CD14-positive monocyte (primary cell): Measurements from ENCODE around the gene BMERB1. TPM values are rescaled to one million over a fixed set of nuclear protein-coding genes. Genes with fewer than 3 reads are reported as not detected.

Experiments
- DNase-seq, 3 donors: peaks; one replicate each; pipeline ENCODE4 v3.0.0-alpha.2; 2011 to 2022
- H2AFZ ChIP-seq: 2 replicates; pipeline ENCODE4 v1.6.0; 2012; ENCODE audit warnings: mild to moderate bottlenecking, low read depth, low read length, inconsistent platforms; ENCODE audit not compliant: insufficient read depth, poor library complexity, severe bottlenecking
- H3K27ac ChIP-seq, 2 donors: 1 replicate in 1 of 2; 2 replicates in 1 of 2; pipeline ENCODE4 v1.5.1; 2012 to 2013; ENCODE audit warnings: low read length in 2 of 2, control low read depth in 1 of 2, inconsistent platforms in 1 of 2, low read depth in 1 of 2, mild to moderate bottlenecking in 1 of 2
- H3K27me3 ChIP-seq, 2 donors: one replicate each; pipeline versions ENCODE4 v1.6.0 to v1.6.1; 2011 to 2013; ENCODE audit warnings: low read length in 2 of 2; ENCODE audit not compliant: control insufficient read depth in 2 of 2, insufficient read depth in 2 of 2
- H3K36me3 ChIP-seq, 2 donors: replicated peaks in 1 of 2; 1 replicate in 1 of 2; 2 replicates in 1 of 2; pipeline versions ENCODE4 v1.5.1 to v1.6.1; 2012 to 2013; ENCODE audit warnings: low read length in 2 of 2, control low read depth in 1 of 2, inconsistent platforms in 1 of 2, mild to moderate bottlenecking in 1 of 2; ENCODE audit not compliant: insufficient read depth in 2 of 2, control insufficient read depth in 1 of 2
- H3K4me1 ChIP-seq, 2 donors: 1 replicate in 1 of 2; 2 replicates in 1 of 2; pipeline versions ENCODE4 v1.5.1 to v1.6.1; 2012 to 2013; ENCODE audit warnings: low read length in 2 of 2, control low read depth in 1 of 2, inconsistent platforms in 1 of 2, mild to moderate bottlenecking in 1 of 2, moderate library complexity in 1 of 2; ENCODE audit not compliant: insufficient read depth in 2 of 2, control insufficient read depth in 1 of 2
- H3K4me2 ChIP-seq: replicated peaks from 2 replicates; pipeline ENCODE3; 2012; ENCODE audit warnings: low read length, moderate library complexity, mild to moderate bottlenecking; ENCODE audit not compliant: poor library complexity, severe bottlenecking; ENCODE audit errors: extremely low read depth
- H3K4me3 ChIP-seq, 3 experiments: fragments of 200-600 bp in 1 of 3; sonication (generic) in 1 of 3; replicated peaks in 1 of 3; 1 replicate in 2 of 3; 2 replicates in 1 of 3; pipeline ENCODE4 v1.5.1; 2011 to 2013; ENCODE audit warnings: low read length in 3 of 3, mild to moderate bottlenecking in 3 of 3, control low read depth in 2 of 3, low read depth in 2 of 3, inconsistent platforms in 1 of 3, moderate library complexity in 1 of 3
- H3K79me2 ChIP-seq: 2 replicates; pipeline ENCODE4 v1.6.0; 2012; ENCODE audit warnings: mild to moderate bottlenecking, control low read depth, inconsistent platforms, low read length, moderate library complexity; ENCODE audit not compliant: insufficient read depth
- H3K9ac ChIP-seq: 2 replicates; pipeline ENCODE4 v1.6.0; 2017; ENCODE audit warnings: low read length, mild to moderate bottlenecking; ENCODE audit not compliant: insufficient read depth, poor library complexity, severe bottlenecking
- H3K9me3 ChIP-seq, 2 donors: replicated peaks in 1 of 2; 1 replicate in 1 of 2; 2 replicates in 1 of 2; pipeline versions ENCODE4 v1.5.1 to v1.6.1; 2012 to 2013; ENCODE audit warnings: low read length in 2 of 2, control low read depth in 1 of 2; ENCODE audit not compliant: control insufficient read depth in 1 of 2, insufficient read depth in 1 of 2
- H4K20me1 ChIP-seq: 2 replicates; pipeline ENCODE4 v1.6.0; 2012; ENCODE audit warnings: mild to moderate bottlenecking, low read length, control low read depth, moderate library complexity; ENCODE audit not compliant: insufficient read depth
- H3K27ac Mint-ChIP-seq, 7 donors: one replicate each; pipeline ENCODE4 v1.8.0; 2020; ENCODE audit warnings: mild to moderate bottlenecking in 7 of 7, mixed read lengths in 7 of 7, moderate library complexity in 6 of 7, inconsistent platforms in 2 of 7
- H3K27me3 Mint-ChIP-seq, 3 donors: one replicate each; pipeline ENCODE4 v1.8.0; 2021 to 2022; ENCODE audit warnings: low read depth in 3 of 3, mild to moderate bottlenecking in 3 of 3, mixed read lengths in 3 of 3, moderate library complexity in 3 of 3, inconsistent platforms in 1 of 3
- H3K36me3 Mint-ChIP-seq, 2 donors: one replicate each; pipeline ENCODE4 v1.8.0; 2020; ENCODE audit warnings: mixed read lengths in 2 of 2, inconsistent platforms in 1 of 2, mild to moderate bottlenecking in 1 of 2
- H3K4me1 Mint-ChIP-seq: one replicate; pipeline ENCODE4 v1.8.0; 2020; ENCODE audit warnings: mild to moderate bottlenecking, mixed read lengths
- H3K4me3 Mint-ChIP-seq, 2 donors: one replicate each; pipeline ENCODE4 v1.8.0; 2020; ENCODE audit warnings: mild to moderate bottlenecking in 2 of 2, mixed read lengths in 2 of 2, moderate library complexity in 1 of 2
- H3K9me3 Mint-ChIP-seq, 7 donors: one replicate each; pipeline ENCODE4 v1.8.0; 2020 to 2022; ENCODE audit warnings: mixed read lengths in 7 of 7, mild to moderate bottlenecking in 6 of 7, moderate library complexity in 6 of 7, inconsistent platforms in 2 of 7
- CTCF ChIP-seq: fragments of 200-600 bp; IDR thresholded peaks from one replicate; pipeline ENCODE4 v1.8.0; 2022; ENCODE audit warnings: antibody characterized with exemption, mild to moderate bottlenecking
- WGBS: methylation state at CpG from one replicate; pipeline ENCODE4 v1.1.5; 2013; ENCODE audit warnings: missing lambda C conversion rate; ENCODE audit not compliant: insufficient coverage; 5-methylcytosine and 5-hydroxymethylcytosine counted together
- intact Hi-C, 2 donors: fragments of 100-400 bp; cut with micrococcal nuclease; formaldehyde crosslinking; loops; one replicate each; pipeline versions ENCODE4 v1.15.0 to v1.15.1; 2023
- polyA plus RNA-seq, 3 donors: library from polyadenylated mRNA; depleted of rRNA in 1 of 3; unstranded in 2 of 3; stranded (reverse) in 1 of 3; fragments of 300-500 nt in 2 of 3; fragments of >200 nt in 1 of 3; fragmentation: Illumina TruSeq in 2 of 3; gene quantifications; 1 replicate in 2 of 3; 2 replicates in 1 of 3; pipeline ENCODE4 v1.2.3, GENCODE V29; 2012 to 2021

Gene BMERB1
- polyA plus RNA-seq, 3 donors = 0.11 to 0.28 (median 0.11) TPM

- Histone ChIP-seq H3K36me3 (peaks cover 91 to 98% of the 10 kb centered on the region in 2 donors), H3K79me2 (peaks cover 4% of the 10 kb centered on the region), H4K20me1 (no peaks in the 10 kb centered on the region), H3K4me2 (no peak overlapping the region), H3K4me1 (peaks cover 17 to 23% of the 10 kb centered on the region in 2 donors), H3K27ac (peak overlapping the region; percentile 9 to 84), H3K4me3 (no peak overlapping the region), H2AFZ (no peak overlapping the region), H3K27me3 (no peaks in the 10 kb centered on the region), H3K9me3 (no peaks in the 10 kb centered on the region), H3K9ac (no peak overlapping the region)
- intact Hi-C loops = no loop called here
- no peak for DNase-seq
- Mint-ChIP-seq H3K4me1 (peaks cover 23% of the 10 kb centered on the region), H3K4me3 (no peak overlapping the region), H3K36me3 (peaks cover 90 to 98% of the 10 kb centered on the region in 2 donors), H3K27me3 (no peaks in the 10 kb centered on the region), H3K9me3 (peaks cover 0 to 1% (median 0%) of the 10 kb centered on the region in 7 donors), H3K27ac (peak overlapping the region in 3 of 7 donors; percentile 23 to 61 (median 61))
- WGBS = no CpG with 5 or more reads among the region's 6 CpGs
- no peak for TF ChIP-seq CTCF
These were observed 174.9 kb downstream of the BMERB1 start for GRCh38 chr16:15609286-15609649.

GRCh38 chr16:15610369-15610871, 176.0 kb downstream of the BMERB1 start:
- peak overlapping the region in 5 of 7 donors; percentile 1 to 70 (median 35) for H3K27ac Mint-ChIP-seq
- H3K9me3 Mint-ChIP-seq = peaks cover 0 to 3% (median 0%) of the 10 kb centered on the region in 7 donors
- TF ChIP-seq CTCF = no peak
- no peaks in the 10 kb centered on the region for H3K9me3 ChIP-seq
- H3K4me1 ChIP-seq = peaks cover 17 to 23% of the 10 kb centered on the region in 2 donors
- 96% methylated on average over 10 of the region's 10 CpGs for WGBS
- peaks cover 4% of the 10 kb centered on the region for H3K79me2 ChIP-seq
- intact Hi-C loops = no loop called here
- H3K4me3 ChIP-seq = no peak overlapping the region
- peaks cover 85 to 97% of the 10 kb centered on the region in 2 donors for H3K36me3 ChIP-seq
- peak overlapping the region in 1 of 2 donors; percentile 48 for H3K27ac ChIP-seq
- H3K4me2 ChIP-seq = no peak overlapping the region
- no peak overlapping the region for H2AFZ ChIP-seq
- H3K27me3 Mint-ChIP-seq = no peaks in the 10 kb centered on the region
- peaks cover 83 to 98% of the 10 kb centered on the region in 2 donors for H3K36me3 Mint-ChIP-seq
- DNase-seq = no peak
- peaks cover 20% of the 10 kb centered on the region for H3K4me1 Mint-ChIP-seq
- H4K20me1 ChIP-seq = no peaks in the 10 kb centered on the region
- H3K27me3 ChIP-seq = no peaks in the 10 kb centered on the region
- H3K9ac ChIP-seq = no peak overlapping the region
- no peak overlapping the region for H3K4me3 Mint-ChIP-seq
